GM18907 (cell line): ENCODE results near the gene SLC35F3.

Source experiments
- ATAC-seq: cut with Tn5 transposase; IDR thresholded peaks from one replicate; pipeline ENCODE4 v1.9.1; 2021; ENCODE audit warnings: mild to moderate bottlenecking, moderate library complexity; ENCODE audit not compliant: unreplicated experiment

SLC35F3 gene

GRCh38 chr1:234340528-234340927 is 436.1 kb downstream of the SLC35F3 start:
- no peak for ATAC-seq

GRCh38 chr1:234342774-234343173 is 438.3 kb downstream of the SLC35F3 start:
- ATAC-seq: no peak

GRCh38 chr1:234345237-234345636 is 440.8 kb downstream of the SLC35F3 start:
- ATAC-seq: no peak

GRCh38 chr1:234348964-234349363 is 444.5 kb downstream of the SLC35F3 start:
- no peak for ATAC-seq

GRCh38 chr1:234355782-234356510 is 451.5 kb downstream of the SLC35F3 start:
- peak; percentile 28 for ATAC-seq

GRCh38 chr1:234356615-234357269 is 452.3 kb downstream of the SLC35F3 start:
- peak; percentile 68 for ATAC-seq

- ATAC-seq: no peak
Measured at GRCh38 chr1:234357831-234358230, 453.4 kb downstream of the SLC35F3 start.

GRCh38 chr1:234361102-234361603 is 456.7 kb downstream of the SLC35F3 start:
- no peak for ATAC-seq

- ATAC-seq: no peak
Measured at GRCh38 chr1:234362558-234362957, 458.1 kb downstream of the SLC35F3 start.

GRCh38 chr1:234368320-234369032 is 464.0 kb downstream of the SLC35F3 start:
- no peak for ATAC-seq

- no peak for ATAC-seq
Measured at GRCh38 chr1:234369033-234369430, 464.6 kb downstream of the SLC35F3 start.

- ATAC-seq: no peak
Measured at GRCh38 chr1:234369784-234370183, 465.3 kb downstream of the SLC35F3 start.

- ATAC-seq: no peak
Measured at GRCh38 chr1:234371414-234371813, 466.9 kb downstream of the SLC35F3 start.

GRCh38 chr1:234372011-234372757 is 467.7 kb downstream of the SLC35F3 start:
- no peak for ATAC-seq

- peak; percentile 95 for ATAC-seq
Measured at GRCh38 chr1:234373064-234373958, 468.8 kb downstream of the SLC35F3 start, which contains the start of gene COA6. Gene COA6 (plus strand): TSS chr1:234373456. CDS start chr1:234373467, 11 bp downstream.

- ATAC-seq: peak; percentile 25
Measured at GRCh38 chr1:234373959-234374254, 469.4 kb downstream of the SLC35F3 start.
